IPS-18a (cell line): ENCODE measurements around the gene MALRD1.

ENCODE experiments used
- H3K27ac ChIP-seq: one replicate; pipeline ENCODE4 v1.5.1; 2013; ENCODE audit warnings: low read length
- H3K27me3 ChIP-seq: one replicate; pipeline ENCODE4 v1.6.1; 2013; ENCODE audit warnings: mild to moderate bottlenecking, low read length; ENCODE audit not compliant: control insufficient read depth, insufficient read depth
- H3K36me3 ChIP-seq: one replicate; pipeline ENCODE4 v1.6.1; 2013; ENCODE audit warnings: low read depth, low read length; ENCODE audit not compliant: control insufficient read depth
- H3K4me1 ChIP-seq: one replicate; pipeline ENCODE4 v1.6.1; 2013; ENCODE audit warnings: low read depth, low read length; ENCODE audit not compliant: control insufficient read depth
- H3K4me3 ChIP-seq: one replicate; pipeline ENCODE4 v1.5.1; 2013; ENCODE audit warnings: low read length
- H3K9ac ChIP-seq: one replicate; pipeline ENCODE4 v1.6.1; 2013; ENCODE audit warnings: mild to moderate bottlenecking, low read length, moderate library complexity
- H3K9me3 ChIP-seq: one replicate; pipeline ENCODE4 v1.6.1; 2013; ENCODE audit warnings: low read depth, low read length; ENCODE audit not compliant: control insufficient read depth

Gene MALRD1

DNA sequence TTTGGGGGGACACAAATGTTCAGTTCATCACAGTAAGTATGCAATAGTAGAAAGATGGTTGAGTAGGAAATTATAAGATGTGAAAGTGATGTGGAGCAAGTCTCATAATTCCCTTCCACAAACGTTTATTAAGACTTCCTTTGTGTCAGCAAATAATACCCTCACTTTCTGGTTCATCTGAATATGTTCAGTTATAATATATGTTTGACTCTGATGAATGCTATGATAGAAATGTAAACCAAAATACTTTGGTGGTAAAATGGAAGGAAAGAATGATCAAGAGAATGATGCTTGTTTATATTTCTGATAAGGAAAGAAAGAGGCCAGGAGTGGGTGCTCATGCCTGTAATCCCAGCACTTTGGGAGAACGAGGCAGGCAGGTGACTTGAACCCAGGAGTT lies 655.9 kb downstream of the MALRD1 start:
- no peak overlapping the region for H3K4me3 ChIP-seq
- H3K27me3 ChIP-seq: no peaks in the 10 kb centered on the region
- no peaks in the 10 kb centered on the region for H3K36me3 ChIP-seq
- H3K4me1 ChIP-seq: no peaks in the 10 kb centered on the region
- H3K27ac ChIP-seq: no peak overlapping the region
- no peaks in the 10 kb centered on the region for H3K9me3 ChIP-seq
- no peak overlapping the region for H3K9ac ChIP-seq

DNA sequence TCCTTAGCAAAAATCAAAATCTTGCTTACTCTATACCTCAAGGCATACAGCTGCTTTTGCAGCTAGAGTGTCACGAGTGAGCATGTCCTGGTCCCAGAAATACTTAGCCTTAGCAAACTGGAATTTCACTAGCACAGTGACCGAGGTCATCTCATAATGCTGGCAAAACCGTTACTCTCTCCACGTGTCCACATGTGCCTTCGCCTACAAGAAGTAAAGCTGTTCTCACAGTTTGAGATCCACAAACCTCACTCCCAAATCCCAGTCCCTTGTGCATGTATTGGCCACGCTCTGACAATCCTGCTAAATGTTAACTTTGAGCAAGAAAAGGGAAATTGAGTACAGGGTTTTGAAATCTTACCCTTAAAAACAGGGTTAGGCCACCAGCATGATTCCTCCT lies 656.6 kb downstream of the MALRD1 start:
- Histone ChIP-seq H3K27ac (no peak overlapping the region), H3K36me3 (no peaks in the 10 kb centered on the region), H3K4me1 (no peaks in the 10 kb centered on the region), H3K9me3 (no peaks in the 10 kb centered on the region), H3K4me3 (no peak overlapping the region), H3K9ac (no peak overlapping the region), H3K27me3 (no peaks in the 10 kb centered on the region)

DNA sequence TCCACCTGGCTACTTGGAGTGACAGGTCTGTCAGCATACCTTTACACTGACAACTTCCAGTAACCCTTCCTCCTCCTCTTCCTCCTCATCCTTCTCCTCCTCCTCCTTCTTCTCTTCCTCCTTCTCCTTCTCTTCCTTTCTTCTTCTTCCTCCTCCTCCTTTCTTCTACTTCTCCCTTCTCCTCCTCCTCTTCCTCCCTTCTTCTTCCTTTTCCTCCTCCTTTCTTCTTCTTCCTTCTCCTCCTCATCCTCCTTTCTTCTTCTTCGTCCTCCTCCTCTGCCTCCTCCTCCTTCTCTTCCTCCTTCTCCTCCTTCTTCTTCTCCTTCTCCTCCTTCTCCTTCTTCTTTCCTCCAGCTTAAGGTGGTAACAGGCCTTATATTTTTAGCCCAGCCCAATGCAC lies 658.3 kb downstream of the MALRD1 start:
- Histone ChIP-seq H3K27ac (no peak overlapping the region), H3K36me3 (no peaks in the 10 kb centered on the region), H3K9me3 (no peaks in the 10 kb centered on the region), H3K4me3 (no peak overlapping the region), H3K27me3 (no peaks in the 10 kb centered on the region), H3K9ac (no peak overlapping the region), H3K4me1 (no peaks in the 10 kb centered on the region)

DNA sequence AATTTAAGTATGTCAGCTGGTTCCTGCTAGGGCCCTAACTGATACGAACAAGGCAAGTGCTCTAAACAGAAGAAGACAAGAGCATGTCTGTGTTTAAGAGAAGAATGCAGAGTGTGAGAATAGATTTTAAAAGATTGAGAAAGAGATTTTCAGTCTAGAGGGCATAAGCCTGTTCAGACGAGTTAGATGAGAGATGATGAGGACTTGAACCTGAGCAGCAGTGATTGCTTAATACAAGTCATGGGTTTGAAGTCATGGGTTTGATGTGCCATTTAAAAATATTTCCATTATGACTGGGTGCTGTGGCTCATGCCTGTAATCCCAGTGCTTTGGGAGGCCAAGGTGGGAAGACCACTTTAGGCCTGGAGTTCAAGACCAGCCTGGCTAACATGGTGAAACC lies 658.8 kb downstream of the MALRD1 start:
- Histone ChIP-seq H3K9ac (no peak overlapping the region), H3K9me3 (no peaks in the 10 kb centered on the region), H3K27ac (no peak overlapping the region), H3K36me3 (no peaks in the 10 kb centered on the region), H3K4me1 (no peaks in the 10 kb centered on the region), H3K27me3 (no peaks in the 10 kb centered on the region), H3K4me3 (no peak overlapping the region)

DNA sequence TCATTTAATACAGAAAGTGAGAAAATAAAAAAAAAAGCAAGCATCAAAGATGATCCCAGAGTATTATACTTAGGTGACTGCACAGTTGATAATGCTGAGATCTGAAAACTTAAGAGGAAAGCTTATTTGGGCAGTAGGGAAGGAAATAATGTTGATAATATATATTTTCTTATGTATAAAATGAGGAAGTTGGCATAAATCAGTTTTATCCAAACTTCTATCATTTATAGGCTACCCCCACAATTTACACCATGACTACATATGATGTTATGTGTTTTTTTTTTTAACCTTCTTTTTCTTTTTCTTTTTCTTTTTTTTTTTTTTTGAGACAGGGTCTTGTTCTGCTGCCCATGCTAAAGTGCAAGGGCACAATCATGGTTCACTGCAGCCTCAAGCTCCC lies 659.4 kb downstream of the MALRD1 start:
- Histone ChIP-seq H3K9me3 (no peaks in the 10 kb centered on the region), H3K36me3 (no peaks in the 10 kb centered on the region), H3K27ac (no peak overlapping the region), H3K9ac (no peak overlapping the region), H3K4me3 (no peak overlapping the region), H3K4me1 (no peaks in the 10 kb centered on the region), H3K27me3 (no peaks in the 10 kb centered on the region)

DNA sequence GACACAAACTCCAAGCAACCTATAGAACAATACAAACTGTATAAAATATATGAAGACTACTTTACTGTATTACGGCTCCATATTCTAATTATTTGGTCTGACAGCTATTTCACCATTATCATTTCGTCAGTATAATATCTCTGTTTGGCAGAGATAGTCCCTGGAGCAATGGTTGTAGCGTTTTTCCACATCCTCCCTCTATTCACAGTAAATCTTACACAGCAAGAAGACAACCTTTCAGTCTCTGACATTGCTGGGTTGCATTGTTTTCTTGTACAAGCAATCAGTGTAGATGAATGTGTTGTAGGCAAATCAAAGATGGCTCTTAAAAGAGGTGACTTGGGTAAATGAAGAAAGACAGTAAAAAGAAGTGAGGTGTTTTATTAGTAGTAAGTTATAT lies 662.0 kb downstream of the MALRD1 start:
- Histone ChIP-seq H3K27ac (no peak overlapping the region), H3K9ac (no peak overlapping the region), H3K36me3 (no peaks in the 10 kb centered on the region), H3K4me1 (no peaks in the 10 kb centered on the region), H3K9me3 (no peaks in the 10 kb centered on the region), H3K27me3 (no peaks in the 10 kb centered on the region), H3K4me3 (no peak overlapping the region)

DNA sequence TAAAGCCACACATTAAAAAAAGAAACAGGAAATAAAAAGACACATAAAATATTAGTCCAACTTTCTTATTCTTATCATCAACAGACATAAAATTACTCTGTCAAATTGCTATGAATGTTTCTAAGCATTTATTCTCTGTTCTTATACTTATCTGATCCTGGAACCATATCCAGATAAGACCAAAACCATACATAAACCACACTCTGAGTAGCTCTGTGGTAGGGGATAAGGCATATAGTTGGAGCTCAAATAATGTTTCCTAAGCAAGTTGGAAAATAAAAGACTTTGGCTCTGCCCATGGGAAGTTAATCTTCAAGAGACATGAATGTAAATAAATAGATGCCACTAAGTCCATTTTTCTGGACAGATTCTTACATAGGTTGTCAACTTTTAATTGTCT lies 664.6 kb downstream of the MALRD1 start:
- Histone ChIP-seq H3K4me3 (no peak overlapping the region), H3K27ac (no peak overlapping the region), H3K36me3 (no peaks in the 10 kb centered on the region), H3K4me1 (no peaks in the 10 kb centered on the region), H3K9ac (no peak overlapping the region), H3K9me3 (no peaks in the 10 kb centered on the region), H3K27me3 (no peaks in the 10 kb centered on the region)

DNA sequence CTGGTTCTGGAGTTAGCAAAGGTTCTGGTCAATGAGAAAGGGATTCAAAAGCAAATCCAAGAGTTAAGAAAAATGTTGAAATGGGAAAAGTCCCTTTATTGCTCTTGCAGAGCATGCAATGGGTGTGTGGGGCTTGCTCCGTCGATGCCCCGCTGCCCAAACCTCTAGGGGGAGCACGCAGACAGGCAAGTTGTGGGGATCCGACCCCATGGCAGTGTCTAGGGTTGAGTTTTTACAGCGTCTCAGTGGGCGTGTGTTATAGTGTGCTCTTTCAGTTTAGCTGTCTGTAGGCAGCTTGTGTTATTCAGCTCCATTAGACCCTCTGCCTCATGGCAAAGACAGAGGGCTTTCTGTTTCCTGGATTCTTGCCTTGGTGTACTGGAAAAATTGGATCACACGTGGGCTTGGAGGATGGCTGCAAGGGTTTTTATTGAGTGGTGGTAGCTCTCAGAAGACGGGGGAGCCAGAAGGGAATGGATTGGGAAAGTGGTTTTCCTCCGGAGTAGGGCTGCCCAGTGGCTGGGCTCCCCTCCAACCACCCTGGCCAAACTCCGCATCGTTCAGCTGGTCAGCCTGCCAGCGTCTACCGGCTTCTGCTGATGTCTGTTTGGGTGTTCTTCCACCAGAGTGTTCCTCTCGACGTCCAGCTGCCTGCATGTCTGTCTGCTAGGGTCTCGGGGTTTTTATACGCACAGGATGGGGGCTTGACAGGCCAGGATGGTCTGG lies 665.4 kb downstream of the MALRD1 start:
- H3K9me3 ChIP-seq: no peaks in the 10 kb centered on the region
- no peak overlapping the region for H3K27ac ChIP-seq
- no peaks in the 10 kb centered on the region for H3K27me3 ChIP-seq
- H3K9ac ChIP-seq: no peak overlapping the region
- no peaks in the 10 kb centered on the region for H3K36me3 ChIP-seq
- no peaks in the 10 kb centered on the region for H3K4me1 ChIP-seq
- H3K4me3 ChIP-seq: no peak overlapping the region

DNA sequence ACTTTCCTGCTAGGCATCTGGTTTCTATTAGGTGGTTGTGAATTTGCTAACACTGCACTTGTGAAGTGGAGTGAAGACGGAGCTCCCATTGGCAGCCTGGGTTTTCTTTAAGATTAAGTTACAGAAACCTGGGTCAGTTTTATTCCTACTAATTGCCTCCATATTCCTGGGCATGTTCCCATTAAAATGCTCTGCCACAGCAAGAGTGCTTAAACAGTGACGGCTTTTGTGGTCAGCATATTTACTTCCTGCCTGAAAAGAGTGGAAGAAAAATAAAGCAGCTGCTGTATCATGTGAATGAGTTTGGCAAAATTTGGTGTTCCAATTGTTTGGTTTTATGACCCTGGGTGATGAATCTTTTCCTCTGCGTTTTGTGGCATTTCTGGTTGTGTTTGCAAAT lies 670.7 kb downstream of the MALRD1 start:
- Histone ChIP-seq H3K9me3 (no peaks in the 10 kb centered on the region), H3K4me1 (no peaks in the 10 kb centered on the region), H3K27ac (no peak overlapping the region), H3K27me3 (no peaks in the 10 kb centered on the region), H3K4me3 (no peak overlapping the region), H3K9ac (no peak overlapping the region), H3K36me3 (no peaks in the 10 kb centered on the region)

DNA sequence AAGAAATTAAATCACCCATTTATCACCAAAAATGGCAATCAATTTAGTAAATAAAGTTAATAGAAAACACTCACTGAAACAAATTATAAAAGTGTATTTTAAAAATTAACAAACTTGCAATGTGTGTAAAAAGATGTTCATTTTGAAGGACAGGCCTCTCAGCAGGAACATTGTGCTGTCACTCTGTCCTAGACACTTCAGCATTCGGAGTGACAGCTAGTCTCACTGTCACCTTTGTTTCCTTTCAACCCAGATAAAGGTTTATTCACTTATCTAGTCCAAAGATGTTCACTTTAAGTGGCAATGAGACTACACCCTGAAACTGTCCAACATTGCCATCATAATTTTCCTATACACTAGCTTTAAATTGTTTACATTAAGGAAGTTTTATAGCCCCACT lies 675.7 kb downstream of the MALRD1 start:
- H3K27ac ChIP-seq: no peak overlapping the region
- H3K27me3 ChIP-seq: no peaks in the 10 kb centered on the region
- no peak overlapping the region for H3K4me3 ChIP-seq
- no peaks in the 10 kb centered on the region for H3K4me1 ChIP-seq
- H3K9me3 ChIP-seq: no peaks in the 10 kb centered on the region
- H3K9ac ChIP-seq: no peak overlapping the region
- no peaks in the 10 kb centered on the region for H3K36me3 ChIP-seq

DNA sequence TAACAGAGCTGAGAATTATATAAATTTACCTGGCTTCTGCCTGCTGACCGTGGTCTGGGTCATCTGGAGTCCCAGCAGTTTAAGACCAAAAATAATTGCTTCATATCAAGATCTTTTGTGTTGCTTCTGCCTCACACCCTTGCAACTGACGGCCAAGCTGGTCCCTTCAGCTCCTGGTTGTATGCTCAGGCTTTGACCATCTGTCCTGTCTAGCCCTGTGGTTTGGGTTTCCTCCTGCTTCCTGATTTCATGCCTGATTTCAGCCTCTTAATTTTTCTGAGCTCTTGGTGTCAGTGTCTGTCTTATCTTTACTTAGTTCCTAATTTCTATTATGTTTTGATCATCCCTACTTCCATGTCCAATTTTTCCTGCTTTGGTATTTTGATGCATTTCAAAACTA lies 679.8 kb downstream of the MALRD1 start:
- Histone ChIP-seq H3K27ac (no peak overlapping the region), H3K9me3 (no peaks in the 10 kb centered on the region), H3K9ac (no peak overlapping the region), H3K27me3 (no peaks in the 10 kb centered on the region), H3K4me3 (no peak overlapping the region), H3K36me3 (no peaks in the 10 kb centered on the region), H3K4me1 (no peaks in the 10 kb centered on the region)

DNA sequence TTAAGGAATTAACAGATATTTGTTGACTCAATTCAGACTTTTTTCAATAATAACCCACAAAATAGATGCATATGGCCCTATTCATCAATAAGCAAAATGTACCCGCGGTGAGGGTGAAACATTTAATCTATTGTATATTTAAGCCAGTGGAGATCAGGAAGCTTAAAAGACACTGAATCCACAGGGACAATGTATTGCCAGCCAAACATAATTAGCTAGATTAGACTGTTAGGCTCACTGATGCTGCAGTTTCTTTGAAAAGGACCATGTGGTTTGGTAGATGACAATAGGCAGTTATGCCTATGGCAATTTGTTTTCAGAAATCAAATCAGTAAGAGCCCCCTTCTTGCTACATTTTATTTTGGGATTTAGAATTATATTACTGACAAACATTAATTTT lies 680.4 kb downstream of the MALRD1 start:
- no peak overlapping the region for H3K4me3 ChIP-seq
- H3K27me3 ChIP-seq: no peaks in the 10 kb centered on the region
- no peaks in the 10 kb centered on the region for H3K4me1 ChIP-seq
- H3K9me3 ChIP-seq: no peaks in the 10 kb centered on the region
- no peak overlapping the region for H3K27ac ChIP-seq
- H3K36me3 ChIP-seq: no peaks in the 10 kb centered on the region
- H3K9ac ChIP-seq: no peak overlapping the region
